Measurements from ENCODE around the gene SKAP2.

Gene SKAP2

DNA sequence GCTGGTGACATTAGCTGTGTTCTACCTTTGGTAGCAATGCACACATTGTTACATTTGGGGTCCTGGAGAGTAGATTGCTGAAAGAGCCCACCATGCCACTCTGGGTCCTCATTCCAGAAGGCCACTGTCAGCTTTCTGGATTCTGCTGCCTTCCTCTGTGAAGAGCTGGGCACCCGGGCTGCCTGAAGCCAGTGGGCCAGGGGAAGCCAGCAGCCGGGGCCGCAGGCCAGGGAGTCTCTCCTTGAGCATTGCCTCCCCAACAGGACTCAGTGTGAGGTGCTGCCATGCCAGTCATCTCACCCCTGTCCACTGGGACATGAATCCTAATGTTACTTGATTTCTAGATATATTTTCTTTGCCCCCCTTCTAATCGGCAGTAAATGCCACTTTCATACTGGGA, 234.0 kb downstream of the SKAP2 start:
- DNase-seq = no peak

DNA sequence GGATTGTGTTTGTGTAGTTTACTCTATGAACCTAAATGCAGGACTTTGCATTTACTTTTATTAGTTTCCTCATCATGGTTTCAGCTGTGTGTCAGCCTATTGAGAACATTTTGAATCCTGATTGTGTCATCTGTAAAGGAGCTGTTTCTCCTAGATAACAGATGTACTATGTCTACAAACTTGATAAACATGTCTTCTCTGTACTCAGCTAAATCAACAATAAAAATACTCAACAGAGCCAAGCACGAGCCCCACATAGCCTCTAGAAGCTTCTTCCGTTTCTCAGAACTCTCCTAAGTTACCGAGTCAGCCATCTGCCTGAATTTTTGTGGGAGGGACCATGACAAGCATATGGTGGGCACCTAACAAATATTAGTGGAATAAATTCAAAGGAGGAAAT, 234.7 kb downstream of the SKAP2 start:
- no peak for DNase-seq

DNA sequence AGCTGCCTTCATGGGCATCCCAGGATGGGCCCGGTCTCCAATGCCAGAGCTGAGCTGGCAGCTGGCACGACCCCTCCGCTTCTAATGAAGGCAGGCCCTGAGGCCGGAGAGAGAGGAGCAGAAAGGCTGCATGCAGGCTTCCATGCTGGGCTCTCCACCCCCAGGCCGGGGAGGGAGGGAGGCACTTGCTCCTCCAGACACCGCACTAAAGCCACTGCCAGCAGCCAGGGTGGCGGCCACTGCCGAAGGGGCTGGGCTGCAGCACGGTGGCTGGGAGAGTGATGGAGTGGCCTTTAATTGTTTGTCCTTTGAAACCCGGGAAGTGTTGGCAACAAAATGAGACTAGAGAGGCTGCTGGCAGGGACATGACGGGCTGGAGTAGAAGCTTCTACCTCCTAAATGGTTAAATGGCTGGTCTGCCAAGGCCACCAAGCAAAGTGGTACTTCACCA, 236.5 kb downstream of the SKAP2 start:
- DNase-seq = no peak

DNA sequence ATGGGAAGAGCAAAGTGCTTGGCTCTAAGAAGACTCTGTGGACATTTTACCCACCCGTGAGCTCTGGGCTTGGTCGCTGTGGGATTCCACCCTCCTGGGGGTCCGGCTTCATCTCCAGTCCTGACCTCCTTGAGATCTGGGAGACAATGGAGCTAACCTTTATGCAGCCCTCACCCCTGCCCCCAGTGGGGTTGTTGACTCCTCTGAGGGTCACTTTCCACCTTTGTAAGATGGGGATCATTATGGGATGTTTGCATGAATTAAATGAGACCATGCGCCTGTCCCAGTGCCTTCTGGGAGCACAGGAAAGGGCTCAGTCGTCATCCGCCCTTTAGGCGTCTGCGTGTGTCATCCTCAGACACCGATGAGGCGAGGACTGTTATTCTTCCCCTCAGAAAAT, 237.2 kb downstream of the SKAP2 start:
- no peak for DNase-seq

DNA sequence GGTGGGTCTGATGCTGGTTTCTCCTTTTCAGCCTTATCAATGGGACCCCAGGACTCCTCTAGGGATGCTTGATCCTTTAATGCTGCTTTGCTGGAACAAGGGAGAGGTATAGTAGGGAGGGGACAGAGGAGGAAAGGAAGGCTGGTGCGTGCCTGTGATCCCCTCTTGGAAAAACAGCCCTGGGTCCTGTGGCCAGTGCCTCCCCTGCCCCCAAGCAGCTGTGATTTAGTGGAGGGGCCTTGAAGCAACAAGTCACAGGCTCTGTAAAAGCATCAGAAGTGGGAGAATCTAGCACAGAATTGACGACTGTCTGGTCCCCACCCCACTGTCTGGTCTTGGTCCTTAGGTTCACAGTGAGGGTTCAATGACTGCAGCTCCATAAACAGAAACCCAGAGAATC, 237.7 kb downstream of the SKAP2 start:
- no peak for DNase-seq

DNA sequence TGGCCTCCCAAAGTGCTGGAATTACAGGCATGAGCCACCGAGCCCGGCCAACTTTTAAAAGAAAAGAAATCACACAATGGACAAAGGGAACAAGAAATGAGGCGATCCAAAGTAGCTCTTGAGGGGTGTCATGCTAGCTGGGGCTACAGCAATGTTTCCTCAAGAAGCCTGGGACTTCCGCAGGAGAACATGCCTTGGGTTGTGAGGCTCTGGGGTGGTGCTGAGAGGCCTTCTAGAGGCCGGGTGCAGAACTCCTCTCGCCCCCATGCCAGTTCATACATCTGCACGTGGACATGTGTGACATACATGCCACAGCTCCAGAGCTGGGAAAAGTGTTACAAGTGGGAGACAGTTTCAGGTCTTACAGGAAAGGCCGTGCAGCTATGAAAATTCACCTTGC, 238.2 kb downstream of the SKAP2 start:
- DNase-seq = no peak

DNA sequence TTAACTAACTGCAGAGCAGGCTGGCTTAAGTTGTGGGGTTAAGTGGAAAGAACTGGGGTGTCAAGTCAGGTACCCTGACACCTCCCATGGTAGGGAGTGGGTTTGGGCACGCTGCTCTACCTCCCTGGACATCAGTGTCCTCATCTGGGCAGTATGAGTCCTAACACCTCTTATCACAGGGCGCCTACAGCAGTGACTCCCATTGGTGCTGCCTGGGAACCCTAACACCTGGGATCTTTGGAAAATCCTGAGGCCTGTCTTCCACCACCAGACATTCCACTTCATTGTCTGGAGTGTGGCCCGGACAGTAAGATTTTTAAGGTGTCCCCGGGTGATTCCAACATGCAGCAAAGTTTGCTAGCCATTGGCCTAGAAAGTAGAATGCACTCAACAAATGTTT, 239.1 kb downstream of the SKAP2 start:
- no peak for DNase-seq

DNA sequence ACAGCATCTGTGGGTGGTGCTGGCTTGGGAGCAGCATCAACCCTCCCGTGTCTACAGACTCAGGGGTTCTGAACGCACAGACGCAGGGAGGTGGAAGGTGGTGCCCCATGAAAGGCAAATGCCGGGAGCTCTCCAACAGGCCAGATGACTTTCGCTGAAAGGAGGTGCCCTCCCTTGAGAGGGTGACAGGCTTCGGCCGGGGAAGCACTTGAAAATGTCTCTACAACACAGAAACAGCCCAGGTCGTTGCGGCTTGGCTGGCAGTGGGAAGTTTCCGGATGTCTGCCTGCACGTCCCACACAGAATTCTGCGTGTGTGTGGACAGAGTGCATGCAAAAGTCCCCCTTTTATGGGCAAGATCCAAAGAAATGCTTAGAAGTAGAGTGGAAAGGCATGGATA, 239.6 kb downstream of the SKAP2 start:
- no peak for DNase-seq

DNA sequence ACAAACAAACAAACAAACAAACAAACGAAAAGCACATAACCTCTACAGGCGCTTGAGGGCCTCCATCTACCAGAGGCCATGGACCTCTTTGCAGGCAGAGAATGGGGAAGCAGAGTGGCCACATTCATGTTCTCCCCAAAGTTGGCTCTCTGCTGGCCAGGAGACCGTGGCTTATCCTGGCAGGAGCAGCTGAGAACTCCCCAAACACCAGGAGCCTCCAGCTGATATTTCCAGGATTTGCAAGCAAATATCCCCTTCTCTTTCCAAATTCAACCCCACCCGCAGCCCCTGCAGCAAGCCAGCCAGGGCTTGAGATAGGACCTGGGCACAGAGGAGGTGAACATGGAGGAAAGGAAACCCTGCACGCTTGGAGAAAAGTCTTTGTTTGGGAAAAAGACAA, 240.0 kb downstream of the SKAP2 start:
- no peak for DNase-seq

DNA sequence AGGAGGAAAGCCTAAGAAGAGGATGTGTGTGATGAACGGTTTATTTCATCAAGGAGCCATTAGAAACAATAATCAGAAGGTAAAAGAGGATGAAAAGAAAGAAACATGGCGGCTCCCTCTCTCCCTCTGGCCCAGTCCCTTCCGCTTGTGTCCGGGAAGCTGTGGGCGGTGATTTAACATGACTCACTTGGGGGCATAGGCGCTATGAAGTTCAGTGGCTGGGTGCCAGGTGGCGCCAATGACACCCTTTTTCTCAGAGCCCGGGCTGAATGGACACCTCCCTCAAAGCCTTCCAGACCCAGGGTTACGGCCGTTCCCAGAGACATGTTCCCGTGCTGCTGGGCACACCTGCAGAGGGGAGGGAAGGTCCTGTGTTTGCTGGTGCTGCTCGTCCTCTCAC, 244.0 kb downstream of the SKAP2 start:
- no peak for DNase-seq

DNA sequence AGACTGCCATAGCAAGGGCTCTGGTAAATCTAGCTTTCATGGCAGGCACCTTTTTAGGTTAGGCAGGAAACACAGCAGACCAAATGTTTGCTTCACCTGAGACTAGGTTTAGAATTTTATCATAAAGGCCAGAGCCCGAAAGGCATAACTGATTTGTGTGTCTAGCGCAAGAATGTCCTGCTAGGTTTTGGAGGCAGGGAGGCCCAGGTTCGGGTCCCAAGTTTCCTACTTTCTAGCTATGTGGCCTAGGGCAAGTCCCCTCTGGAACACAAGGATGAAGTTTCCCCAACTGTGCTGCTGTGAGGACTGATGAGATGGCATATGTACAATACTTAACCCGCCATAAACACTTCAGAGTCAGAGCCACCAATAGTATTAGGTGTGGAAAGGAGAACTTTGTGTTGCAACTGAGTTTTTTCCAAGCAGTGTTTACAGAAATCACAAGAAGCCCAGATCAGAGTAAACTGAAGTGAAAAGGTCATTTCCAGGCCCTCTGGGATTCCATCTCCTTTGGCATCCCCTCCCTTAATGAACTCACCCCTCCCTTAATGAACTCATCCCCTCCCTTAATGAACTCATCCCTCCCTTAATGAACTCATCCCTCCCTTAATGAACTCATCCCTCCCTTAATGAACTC, 244.9 kb downstream of the SKAP2 start:
- no peak for DNase-seq

DNA sequence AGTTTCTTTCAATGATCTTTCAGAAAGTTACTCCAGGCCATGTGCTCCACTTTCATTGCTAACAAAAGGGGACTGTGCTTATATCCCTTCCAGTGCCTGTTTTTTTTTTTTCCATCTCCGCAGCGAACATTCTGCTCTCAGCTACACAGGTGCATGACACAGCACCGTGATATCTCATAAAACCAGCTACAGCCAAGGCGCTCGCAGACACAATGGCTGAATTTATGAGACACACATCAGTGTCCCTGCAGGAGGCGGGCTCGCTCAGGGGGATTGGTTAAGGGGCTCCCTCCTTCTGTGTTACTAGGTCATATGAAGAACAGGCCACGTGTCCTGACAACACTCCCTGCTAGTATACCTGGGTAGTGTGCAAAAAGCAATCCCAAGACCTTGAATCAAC, 245.5 kb downstream of the SKAP2 start:
- no peak for DNase-seq

DNA sequence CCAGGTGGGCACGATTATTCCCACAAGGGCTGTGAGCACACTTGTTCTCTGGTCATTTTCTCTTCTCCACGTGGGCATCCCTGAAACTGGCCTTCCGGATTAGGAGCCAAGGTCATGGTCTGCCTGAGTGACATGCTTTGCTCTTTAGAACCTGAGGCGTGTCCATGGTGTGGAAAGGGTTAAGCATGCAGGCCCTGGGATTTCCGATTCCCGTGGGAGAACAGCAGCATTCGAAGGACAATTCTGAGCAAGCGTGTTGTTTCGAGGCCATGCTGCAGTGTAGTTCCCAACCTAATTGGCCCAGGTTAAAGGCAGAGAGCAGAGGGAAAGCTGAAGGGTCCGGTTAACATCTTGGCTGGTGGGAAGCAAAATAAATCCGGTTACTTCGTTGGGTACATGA, 245.9 kb downstream of the SKAP2 start:
- no peak for DNase-seq

All from SHP77 treated with DMSO at 0.1 percent for 48 hours (cell line).